NCI-H146 treated with DMSO at 0.1 percent for 48 hours (cell line): ENCODE measurements around the gene RPL22.

Source experiments
- DNase-seq: peaks from one replicate; lab custom pipeline; 2025; ENCODE audit not compliant: unreplicated experiment; lab: John Stamatoyannopoulos, UW

RPL22 gene

DNA sequence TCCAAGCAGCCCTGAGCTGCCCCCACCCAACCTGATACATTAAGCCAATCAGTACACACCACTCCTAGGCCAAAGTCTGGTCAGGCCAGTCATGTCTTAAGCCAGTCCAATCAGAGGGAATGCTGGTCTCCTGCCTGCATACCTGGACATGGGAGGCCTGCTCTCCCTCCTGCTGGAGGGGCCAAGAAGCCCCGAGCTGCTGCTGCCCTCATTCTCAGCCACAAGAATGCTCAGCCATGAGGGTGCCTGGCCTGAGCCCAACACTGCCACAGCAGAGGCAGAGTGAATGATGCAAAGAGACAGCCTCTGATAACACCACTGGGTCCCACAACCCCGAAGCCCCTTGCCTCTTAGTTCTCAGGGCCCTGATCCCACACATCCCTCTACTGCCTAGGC, 42.3 kb downstream of the RPL22 start:
- DNase-seq, result no peak

DNA sequence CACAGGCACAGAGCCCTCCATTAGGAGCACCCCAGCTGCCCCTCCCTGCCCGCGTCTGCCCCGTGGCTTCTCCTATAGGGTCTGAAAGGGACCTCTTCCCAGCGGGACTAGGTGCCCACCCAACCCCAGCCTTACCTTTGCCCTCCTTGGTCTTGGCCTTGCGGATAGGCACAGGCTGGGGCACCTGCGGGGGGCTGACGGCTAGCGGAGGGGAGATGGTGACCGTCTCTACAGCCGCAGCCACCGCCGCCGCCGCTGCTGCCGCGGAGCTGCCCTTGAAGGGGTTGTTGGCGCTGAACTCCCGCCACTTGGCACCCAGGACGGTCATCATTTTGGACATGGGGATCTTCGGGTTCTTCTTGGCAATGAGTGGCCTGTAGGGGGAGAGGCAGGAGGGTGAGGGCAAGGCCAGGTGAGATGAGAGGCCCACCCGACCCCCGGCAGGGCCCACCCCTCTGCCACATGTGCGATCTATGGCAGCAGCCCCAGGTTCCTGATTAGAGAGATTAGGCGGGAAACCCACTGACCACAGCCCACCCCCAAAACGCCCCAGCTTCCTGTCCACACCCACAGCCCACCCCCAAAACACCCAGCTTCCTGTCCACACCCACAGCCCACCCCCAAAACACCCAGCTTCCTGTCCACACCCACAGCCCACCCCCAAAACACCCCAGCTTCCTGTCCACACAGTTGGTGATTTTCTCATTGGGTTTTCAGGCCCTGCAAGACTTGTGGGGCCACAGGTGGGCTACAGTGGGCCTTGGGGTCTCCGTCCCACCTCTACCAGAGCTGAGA, 44.7 kb downstream of the RPL22 start:
- DNase-seq, result no peak

DNA sequence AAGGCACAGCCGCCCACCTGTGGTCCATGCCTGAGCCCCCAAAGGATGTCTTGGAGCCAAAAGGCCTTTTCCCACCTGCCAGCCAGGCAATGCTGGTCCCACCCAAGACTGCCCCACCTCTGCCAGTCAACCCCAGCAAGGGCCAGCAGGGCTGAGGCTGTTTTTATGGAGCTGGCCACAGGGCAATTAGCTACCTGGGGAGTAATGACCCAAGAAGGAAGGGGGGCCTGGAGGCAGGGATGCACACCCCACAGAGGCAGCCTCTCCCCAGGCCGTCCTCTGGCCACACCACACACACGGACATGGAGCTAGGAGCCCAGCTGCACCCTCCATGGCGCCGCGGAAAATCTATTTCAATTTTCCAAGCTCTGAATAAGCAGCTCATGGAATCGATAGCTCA, 46.5 kb downstream of the RPL22 start:
- DNase-seq, result peak; percentile 47

DNA sequence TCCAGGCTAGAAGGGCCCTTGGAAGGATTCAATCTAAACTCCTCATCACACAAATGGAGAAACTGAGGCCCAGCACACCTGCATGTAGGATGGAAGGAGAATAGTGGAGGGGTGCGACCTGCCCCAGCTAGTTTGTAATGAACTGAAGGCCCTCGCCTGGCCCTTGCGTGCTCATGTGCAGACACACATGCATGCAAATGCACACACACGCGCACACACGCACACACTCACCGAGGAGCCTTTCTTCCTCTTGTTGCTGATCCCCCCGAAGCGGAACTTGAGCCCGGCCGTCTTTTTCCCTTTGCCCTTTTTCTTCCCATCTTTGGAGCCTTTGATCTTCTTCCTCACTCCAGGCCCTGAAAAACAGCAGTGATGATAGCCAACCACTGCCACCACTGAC, 47.2 kb downstream of the RPL22 start:
- no peak for DNase-seq

DNA sequence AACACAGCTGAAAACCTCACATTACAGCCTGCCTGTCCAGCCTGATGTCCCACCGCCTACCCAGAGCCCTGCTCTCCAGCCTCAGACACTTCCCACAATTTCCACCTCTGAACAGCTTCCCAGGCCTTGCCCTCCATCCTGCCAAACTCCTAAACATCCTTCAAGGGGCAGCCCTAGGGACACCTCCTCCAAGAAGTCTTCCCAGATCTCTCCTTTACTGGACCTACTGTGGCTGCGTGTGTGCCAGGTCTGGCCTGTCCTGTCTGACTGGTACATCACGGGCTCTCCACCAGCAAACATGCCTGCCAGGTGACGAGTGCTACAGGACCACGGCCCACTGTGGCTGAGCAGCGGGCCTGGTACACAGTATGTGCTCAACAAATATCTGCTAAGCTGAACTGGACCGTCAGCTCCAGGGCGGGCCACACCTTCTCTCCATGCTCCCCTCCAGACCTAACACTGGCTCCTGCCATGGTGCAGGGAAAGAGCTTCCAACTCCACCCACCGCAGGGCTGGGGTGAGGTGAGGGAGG, 48.0 kb downstream of the RPL22 start:
- DNase-seq, result no peak

DNA sequence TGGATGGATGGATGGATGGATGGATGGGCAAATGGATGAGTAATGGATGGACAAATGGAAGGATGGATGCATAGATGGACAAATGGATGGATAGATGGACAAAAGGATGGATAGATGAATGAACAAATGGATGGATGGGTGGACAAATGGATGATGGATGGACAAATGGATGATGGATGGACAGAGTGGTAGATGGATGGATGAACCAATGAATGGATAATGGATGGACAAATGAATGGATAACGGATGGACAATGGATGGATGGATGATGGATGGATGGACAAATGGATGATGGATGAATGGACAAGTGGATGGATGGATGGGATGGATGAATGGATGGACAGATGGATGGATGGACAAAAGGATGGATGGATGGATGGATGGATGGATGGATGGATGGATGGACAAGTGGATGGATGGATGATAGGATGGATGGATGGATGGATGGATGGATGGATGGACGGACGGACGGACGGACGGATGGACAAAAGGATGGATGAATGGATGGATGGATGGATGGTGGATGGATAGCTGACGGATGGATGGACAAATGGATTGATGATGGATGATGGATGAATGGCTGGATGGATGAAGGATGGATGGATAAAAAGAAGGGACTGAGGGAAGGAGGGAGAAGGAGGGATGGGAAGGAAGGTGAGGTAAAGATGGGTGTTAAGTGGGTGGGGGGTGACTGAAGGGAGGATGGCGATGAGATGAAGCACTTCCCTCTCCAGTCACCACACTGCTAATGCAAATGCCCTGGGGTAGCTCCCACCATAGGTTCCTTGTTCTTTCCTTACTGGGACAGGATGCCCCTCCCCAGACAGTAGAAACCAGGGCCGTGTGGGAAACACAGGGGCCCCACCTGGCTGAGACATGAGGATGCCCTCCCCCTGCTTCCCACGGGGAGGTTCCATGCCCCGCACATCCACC, 49.1 kb downstream of the RPL22 start:
- DNase-seq, result no peak

DNA sequence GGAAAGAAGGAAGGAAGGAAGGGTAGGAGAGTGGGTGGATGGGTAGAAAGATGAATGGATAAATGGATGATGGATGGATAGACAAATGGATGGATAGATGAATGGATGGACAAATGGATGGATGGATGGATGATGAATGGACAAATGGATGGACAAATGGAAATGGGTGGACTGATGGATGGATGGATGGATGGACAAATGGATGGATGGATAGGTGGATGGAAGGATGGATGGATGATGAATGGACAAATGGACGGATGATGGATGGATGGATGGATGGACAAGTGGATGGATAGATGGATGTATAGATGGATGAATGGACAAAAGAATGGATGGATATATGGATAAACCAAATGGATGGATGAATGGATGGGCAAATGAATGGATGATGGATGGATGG, 49.8 kb downstream of the RPL22 start:
- DNase-seq, result no peak

DNA sequence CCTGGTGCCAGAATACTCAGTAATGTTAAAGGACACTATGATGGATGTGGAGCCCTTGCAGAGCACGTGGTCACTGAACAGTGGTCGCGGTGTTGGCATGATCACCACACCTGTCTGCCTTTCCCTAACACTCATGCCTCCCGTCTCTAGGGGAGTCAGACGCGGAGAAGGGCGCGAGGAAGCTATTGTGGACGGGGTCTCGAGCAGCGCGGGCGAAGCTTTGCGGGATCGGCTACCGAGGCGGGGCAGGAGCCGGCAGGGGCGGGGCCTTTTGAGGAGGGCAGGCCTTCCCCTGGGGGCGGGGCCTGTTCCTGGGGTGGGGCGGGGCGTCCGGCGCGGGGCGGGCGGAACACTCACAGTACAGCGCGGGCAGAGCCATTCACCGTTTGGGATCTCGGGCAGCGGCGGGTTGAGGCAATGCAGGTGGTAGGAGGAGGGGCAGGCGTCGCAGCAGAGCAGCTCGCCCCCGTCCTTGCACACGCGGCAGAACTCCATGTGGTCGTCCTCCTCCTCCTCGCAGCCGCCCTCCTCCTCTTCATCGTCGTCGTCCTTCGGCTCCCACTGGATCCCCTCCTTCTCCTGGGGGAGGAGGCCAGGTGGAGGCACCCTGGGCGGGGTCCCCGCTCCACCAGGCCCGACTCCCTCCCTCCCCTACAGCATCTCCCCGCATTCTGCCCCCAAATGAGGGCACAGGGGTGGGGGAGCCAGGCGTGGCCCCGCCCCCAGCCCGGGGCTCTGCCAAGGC, 50.7 kb downstream of the RPL22 start:
- peak; percentile 57 for DNase-seq

DNA sequence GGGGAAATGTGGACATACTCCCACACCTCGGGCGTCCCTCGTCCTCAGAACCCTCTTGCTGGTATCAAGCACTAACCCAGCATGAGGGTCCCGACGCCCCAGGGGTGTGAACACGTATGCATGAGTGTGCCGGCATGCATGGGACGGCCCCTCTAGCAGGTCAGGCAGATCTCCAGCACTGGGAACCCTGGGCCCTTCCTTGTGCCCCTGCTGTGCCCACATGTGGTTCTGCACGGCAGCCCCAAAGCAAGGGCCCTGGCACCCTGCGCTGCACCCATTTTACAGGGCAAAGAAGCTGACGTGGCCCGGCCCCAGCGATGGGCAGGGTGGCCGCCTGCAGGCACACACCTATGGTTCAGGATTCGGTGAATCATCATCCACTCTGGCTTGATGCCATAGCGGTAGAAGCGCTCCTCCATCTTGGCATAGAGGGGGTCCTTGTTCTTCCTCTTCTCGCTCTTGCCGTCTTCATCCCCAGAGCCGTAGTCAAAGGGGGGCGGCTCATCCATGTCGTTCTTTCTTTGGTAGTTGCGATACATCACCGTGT, 53.5 kb downstream of the RPL22 start:
- no peak for DNase-seq

DNA sequence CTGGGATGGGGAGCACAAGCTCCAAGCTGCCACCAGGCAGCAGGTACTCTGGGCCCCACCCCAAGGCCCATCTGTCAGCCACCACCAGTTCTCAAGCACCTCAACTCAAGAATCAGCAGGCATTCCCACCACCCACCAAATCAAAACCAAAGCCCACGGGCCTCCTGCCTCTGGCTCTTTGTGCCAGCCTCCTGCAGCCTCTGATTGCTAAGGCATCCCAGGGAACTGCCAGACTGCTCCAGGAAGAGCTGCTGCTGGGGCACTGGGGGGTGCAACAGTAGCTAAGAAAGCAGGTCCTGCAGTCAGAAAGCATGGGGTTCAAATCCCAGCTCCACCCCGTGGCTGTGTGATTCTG, 54.0 kb downstream of the RPL22 start:
- DNase-seq, result no peak

DNA sequence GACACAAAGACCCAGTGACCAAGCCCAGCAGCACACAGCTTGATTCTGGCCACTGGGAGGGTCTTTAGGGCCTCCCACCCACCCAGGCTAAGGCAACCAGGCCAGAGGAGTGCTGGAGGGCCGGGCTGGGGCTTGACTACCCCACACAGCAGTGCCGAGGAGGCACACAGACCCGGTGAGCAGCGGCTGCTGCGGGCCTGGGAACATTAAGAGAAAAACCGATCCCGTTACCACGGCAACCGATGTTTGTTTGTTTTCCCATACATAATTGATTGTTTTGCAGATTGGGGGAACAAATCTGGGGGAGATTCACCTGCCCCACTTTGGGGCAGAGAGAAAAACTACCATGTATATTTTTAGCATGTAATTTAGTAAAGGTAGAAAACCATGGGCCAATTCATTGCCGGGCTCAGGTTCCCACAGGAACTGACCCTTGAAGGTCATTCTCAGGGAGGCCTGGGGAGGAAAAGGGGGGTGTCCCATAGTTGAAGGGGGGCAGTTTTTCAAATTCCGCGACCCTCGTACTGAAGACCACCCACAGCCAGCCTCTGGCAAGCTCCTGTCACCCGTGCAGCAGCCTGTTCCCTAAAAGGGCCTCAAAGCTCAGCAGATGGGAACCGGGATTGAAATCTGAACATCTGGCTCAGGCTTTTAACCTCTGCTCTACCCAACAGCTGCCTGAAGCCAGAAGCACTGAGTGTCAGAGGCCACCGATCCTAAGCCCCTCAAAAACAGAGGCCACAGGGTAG, 54.6 kb downstream of the RPL22 start:
- no peak for DNase-seq

DNA sequence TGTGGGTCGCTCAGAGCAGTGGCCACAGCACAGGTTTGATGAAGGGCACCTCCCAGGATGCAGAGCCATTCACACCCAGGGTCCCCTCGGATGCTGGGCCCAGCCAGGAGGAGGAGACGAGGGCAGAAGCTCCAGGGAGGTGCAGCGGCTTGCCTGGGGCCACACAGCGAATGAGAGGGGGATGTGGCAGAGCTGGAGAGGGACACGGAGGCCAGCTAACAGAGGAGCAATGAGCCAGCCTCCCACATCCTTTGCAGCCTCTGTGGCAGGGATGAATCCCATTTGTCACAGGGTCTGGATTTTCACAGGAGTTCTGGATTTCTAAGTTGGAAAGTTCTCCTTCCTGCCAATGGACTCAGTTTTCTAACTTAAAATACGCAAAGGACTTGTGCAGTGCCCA, 55.2 kb downstream of the RPL22 start:
- DNase-seq, result no peak

DNA sequence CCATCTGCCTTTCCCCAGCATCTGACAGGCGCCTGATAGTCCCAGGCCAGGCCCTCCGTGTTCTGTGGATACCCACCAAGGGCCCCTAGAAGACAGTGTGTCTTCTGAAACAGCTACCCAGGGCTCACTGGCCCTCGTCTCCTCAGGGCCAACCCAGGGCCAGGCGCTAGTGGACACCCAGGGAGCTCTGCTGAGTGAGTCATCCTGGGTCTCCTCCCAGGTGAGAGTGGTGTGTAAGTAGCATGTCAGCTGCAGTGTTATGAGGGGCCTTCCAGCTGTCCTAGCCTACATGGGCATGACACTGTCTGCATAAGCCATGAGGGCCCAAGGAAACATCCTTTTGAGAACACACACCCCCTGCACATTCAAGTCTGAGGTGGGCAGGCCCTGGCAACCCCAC, 56.0 kb downstream of the RPL22 start:
- no peak for DNase-seq

DNA sequence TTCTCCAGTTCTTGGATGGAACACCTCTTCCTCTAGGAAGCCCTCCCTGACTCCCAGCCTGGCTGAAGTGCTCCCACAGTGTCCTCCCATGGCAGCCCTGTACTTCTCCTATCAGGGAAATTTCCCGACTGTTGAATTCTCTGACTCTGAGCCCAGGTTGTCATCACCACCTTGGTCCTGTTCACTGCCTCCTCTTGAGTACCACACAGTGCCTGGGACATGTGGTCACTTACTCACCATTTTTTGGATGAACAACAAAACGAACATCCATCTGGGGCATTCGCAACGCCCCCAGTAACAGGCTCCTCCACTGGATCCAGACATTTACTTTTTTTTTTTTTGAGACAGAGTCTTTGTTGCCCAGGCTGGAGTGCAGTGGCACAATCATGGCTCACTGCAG, 56.7 kb downstream of the RPL22 start:
- no peak for DNase-seq

DNA sequence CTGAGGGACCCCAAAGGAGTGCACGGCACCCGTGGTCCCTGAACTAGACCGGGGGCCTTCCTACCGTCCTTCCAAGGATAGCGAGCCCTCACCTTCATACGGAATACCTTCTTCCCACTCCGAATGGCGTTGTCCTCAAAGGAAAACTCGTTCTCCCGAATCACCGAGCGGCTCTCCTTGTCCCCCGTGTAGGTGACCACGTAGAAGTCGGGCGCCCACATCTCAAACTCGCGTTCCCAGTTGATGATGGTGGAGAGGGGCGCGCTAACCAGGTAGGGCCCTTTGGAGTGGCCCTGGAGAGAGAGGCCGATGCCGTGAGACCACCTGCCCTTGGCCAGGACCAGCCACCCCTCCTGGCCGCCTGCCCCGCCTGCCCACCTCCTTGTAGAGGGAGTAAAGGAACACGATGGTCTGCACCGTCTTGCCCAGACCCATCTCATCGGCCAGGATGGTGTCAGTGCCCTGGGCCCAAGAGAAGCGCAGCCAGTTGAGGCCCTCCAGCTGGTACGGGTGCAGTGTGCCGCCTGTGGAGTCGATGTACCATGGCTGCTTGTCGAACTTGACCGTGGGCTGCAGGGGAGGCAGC, 57.3 kb downstream of the RPL22 start:
- DNase-seq, result no peak

DNA sequence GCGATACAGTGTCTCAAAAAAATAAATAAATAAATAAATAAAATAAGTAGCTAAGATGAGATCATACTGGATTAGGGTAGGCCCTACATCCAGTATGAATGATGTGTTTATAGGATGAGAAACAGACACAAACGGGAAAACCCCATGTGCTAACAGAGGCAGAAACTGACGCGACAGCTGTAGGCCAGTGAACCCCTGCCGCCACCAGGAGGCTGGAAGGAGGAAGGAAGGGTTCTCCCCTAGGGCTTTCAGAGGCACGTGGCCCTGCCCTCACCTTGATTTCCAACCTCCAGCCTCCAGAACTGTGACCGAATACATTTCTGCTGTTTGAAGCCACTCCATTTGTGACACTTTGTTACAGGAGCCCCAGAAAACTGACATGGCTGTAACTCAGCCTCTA, 57.8 kb downstream of the RPL22 start:
- DNase-seq, result no peak

DNA sequence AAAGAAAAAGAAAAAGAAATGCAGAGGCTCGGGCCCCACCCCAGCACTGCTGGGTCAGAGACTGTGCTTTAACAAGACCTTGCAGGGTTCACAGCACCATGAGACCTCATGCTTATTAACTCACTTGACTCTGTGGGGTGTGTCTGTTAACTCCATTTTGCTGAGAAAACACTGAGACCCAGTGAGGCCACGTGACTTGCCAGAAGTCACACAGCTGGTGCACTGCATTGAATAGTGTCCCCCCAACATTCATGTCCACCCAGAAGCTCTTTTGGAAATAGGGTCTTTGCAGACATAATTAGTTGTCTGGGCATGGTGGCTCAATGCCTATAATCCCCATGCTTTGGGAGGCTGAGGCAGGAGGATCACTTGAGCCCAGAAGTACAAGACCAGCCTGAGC, 59.0 kb downstream of the RPL22 start:
- no peak for DNase-seq

DNA sequence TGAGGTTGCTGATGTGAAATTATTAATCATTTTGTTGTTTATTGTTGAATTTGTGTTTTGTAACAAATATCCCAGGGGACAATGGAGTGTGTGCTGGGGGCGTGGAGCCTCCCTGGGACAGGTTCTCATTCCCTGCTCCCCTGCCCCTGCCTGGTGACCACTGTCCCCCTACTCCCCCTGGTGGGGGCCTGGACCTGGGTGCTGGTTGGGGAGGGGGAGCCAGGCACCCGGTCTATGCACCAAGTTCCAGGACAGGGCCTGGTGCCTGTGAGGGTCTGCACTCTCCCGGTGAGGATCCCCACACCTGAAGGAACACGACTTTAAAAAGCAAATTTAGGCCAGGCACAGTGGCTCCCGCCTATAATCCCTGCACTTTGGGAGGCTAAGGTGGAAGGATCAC, 61.6 kb downstream of the RPL22 start:
- no peak for DNase-seq

DNA sequence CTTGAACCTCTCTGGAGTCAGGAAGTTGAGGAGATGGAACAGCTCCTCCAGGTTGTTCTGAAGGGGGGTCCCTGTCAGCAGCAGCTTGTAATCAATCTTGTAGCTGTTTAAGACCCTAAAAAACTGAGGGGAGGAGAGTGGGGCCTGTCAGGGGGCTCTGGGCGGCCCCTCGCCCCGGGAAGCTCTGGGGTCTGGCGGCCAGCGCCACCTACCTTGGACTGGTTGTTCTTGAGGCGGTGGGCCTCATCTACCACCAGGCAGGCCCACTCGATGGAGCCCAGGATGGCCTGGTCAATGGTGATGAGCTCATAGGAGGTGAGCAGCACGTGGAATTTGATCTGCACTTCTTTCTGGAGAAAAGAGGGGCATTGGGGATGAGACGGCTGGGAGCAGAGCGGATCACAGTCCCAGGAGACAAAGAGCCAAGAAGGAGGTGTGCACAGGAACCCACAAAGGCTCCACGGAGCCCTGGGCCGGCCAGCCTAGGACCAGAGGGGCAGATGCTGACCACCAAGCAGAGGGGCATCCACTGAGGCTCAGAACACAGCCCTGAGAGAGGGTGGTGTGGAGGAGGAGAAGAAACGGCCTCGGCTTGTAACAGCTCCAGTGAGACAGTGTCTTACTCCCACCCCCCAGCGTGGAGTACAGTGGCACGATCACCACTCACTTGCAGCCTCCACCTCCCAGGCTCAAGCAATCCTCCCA, 62.7 kb downstream of the RPL22 start:
- no peak for DNase-seq
